K562 (cell line): ENCODE results near the gene FMOD.

Experiments used
- CHD2 ChIP-seq: IDR thresholded peaks from 2 replicates; pipeline ENCODE4 v1.6.1; 2011; ENCODE audit warnings: low read depth, low read length
- GABPA ChIP-seq: fragments of 200-800 bp; sonication (Bioruptor generic); conservative IDR thresholded peaks from 2 replicates; pipeline ENCODE4 v1.6.1; 2016; ENCODE audit warnings: low read depth, missing genetic modification characterization, missing compliant biosample characterization
- HNRNPLL ChIP-seq: fragments of 200-400 bp; formaldehyde crosslinking; IDR thresholded peaks from 2 replicates; pipeline ENCODE4 v1.6.1; 2017; ENCODE audit warnings: low read length, low read depth, mild to moderate bottlenecking; ENCODE audit not compliant: poor library complexity, severe bottlenecking
- MAX ChIP-seq: sonication (generic); formaldehyde crosslinking; IDR thresholded peaks from 2 replicates; pipeline ENCODE4 v1.9.0; 2022; ENCODE audit warnings: mild to moderate bottlenecking, missing genetic modification reagents
- MYBL2 ChIP-seq, 2 experiments: fragments of 450-650 bp in 1 of 2; sonication (generic) in 1 of 2; formaldehyde crosslinking in 1 of 2; IDR thresholded peaks; 2 replicates each; pipeline versions ENCODE4 v1.6.1 to v1.8.1; 2017 to 2022; ENCODE audit warnings: borderline replicate concordance in 1 of 2, inconsistent platforms in 1 of 2, low read depth in 1 of 2, mild to moderate bottlenecking in 1 of 2, missing genetic modification reagents in 1 of 2, moderate library complexity in 1 of 2
- SMARCE1 ChIP-seq: fragments of 450-650 bp; IDR thresholded peaks from 2 replicates; pipeline ENCODE4 v1.7.1; 2016; ENCODE audit warnings: mild to moderate bottlenecking
- SNRNP70 ChIP-seq: fragments of 200-400 bp; formaldehyde crosslinking; optimal IDR thresholded peaks from 2 replicates; pipeline ENCODE3; 2017; ENCODE audit warnings: low read depth, low read length
- ZBTB43 ChIP-seq: sonication (generic); formaldehyde crosslinking; IDR thresholded peaks from 2 replicates; pipeline ENCODE4 v1.8.0; 2023; ENCODE audit warnings: mild to moderate bottlenecking, missing genetic modification reagents
- ZNF239 ChIP-seq: fragments of 250-450 bp; sonication (Bioruptor Pico); IDR thresholded peaks from 2 replicates; pipeline ENCODE4 v1.4.0; 2020; ENCODE audit warnings: mild to moderate bottlenecking
- ZZZ3 ChIP-seq: fragments of 450-650 bp; IDR thresholded peaks from 2 replicates; pipeline ENCODE4 v1.6.1; 2016; ENCODE audit warnings: antibody characterized with exemption, mild to moderate bottlenecking, moderate library complexity
- TF ChIP-seq, protein P1 (sequence below), 3 experiments: IDR thresholded peaks in 2 of 3; conservative IDR thresholded peaks in 1 of 3; 2 replicates each; pipeline ENCODE4 v1.5.1; 2011 to 2012; ENCODE audit warnings: low read length in 3 of 3, mild to moderate bottlenecking in 3 of 3, control low read depth in 2 of 3, improper control_type of control experiment in 1 of 3, inconsistent platforms in 1 of 3, low read depth in 1 of 3, mixed read lengths in 1 of 3, moderate library complexity in 1 of 3; ENCODE audit not compliant: insufficient read depth in 2 of 3

- TF ChIP-seq CHD2 (no peak), GABPA (tag) (no peak), ZZZ3 (no peak), ZBTB43 (no peak), MAX (CRISPR knock-in tag) (no peak), MYBL2 (IDR thresholded peaks at IDR 0.05; ENCODE audit: low read depth) (no peak), MYBL2 (CRISPR knock-in tag; IDR thresholded peaks at IDR 0.05; ENCODE audit: borderline replicate concordance) (no peak), SNRNP70 (no peak), ZNF239 (CRISPR knock-in tag) (no peak), HNRNPLL (no peak), SMARCE1 (no peak)
- TF ChIP-seq, protein P1, sequence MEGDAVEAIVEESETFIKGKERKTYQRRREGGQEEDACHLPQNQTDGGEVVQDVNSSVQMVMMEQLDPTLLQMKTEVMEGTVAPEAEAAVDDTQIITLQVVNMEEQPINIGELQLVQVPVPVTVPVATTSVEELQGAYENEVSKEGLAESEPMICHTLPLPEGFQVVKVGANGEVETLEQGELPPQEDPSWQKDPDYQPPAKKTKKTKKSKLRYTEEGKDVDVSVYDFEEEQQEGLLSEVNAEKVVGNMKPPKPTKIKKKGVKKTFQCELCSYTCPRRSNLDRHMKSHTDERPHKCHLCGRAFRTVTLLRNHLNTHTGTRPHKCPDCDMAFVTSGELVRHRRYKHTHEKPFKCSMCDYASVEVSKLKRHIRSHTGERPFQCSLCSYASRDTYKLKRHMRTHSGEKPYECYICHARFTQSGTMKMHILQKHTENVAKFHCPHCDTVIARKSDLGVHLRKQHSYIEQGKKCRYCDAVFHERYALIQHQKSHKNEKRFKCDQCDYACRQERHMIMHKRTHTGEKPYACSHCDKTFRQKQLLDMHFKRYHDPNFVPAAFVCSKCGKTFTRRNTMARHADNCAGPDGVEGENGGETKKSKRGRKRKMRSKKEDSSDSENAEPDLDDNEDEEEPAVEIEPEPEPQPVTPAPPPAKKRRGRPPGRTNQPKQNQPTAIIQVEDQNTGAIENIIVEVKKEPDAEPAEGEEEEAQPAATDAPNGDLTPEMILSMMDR (IDR thresholded peaks at IDR 0.05 in 2 of 3, conservative IDR thresholded peaks at IDR 0.05 in 1 of 3; ENCODE audit: insufficient read depth in 2 of 3, low read depth in 1 of 3, low read length in 3 of 3): no peak
Measured at GRCh38 chr1:203308328-203308922, 42.5 kb downstream of the FMOD start.
